NCI-H2227 treated with DMSO at 0.1 percent for 48 hours (cell line): ENCODE data around the gene ACVRL1.

ENCODE experiments used
- DNase-seq: peaks from one replicate; lab custom pipeline; 2025; lab: John Stamatoyannopoulos, UW

Gene ACVRL1

GRCh38 chr12:51963477-51963876, 56.2 kb downstream of the ACVRL1 start:
- no peak for DNase-seq

- no peak for DNase-seq
Observed at GRCh38 chr12:51969643-51970042, 62.3 kb downstream of the ACVRL1 start.

GRCh38 chr12:51970904-51971646, 63.8 kb downstream of the ACVRL1 start:
- DNase-seq = no peak

GRCh38 chr12:51971679-51972421, 64.5 kb downstream of the ACVRL1 start:
- no peak for DNase-seq

- no peak for DNase-seq
Observed at GRCh38 chr12:51972422-51972812, 65.1 kb downstream of the ACVRL1 start.

- DNase-seq = no peak
Observed at GRCh38 chr12:51972849-51973273, 65.6 kb downstream of the ACVRL1 start.
